Subcutaneous abdominal adipose tissue (tissue), 5 donors: ENCODE data around the gene TTC9B.

Experiments
- H3K27ac ChIP-seq: one replicate; pipeline ENCODE4 v1.7.0; 2013; ENCODE audit warnings: low read depth, mild to moderate bottlenecking, inconsistent platforms, low read length, moderate library complexity
- H3K27me3 ChIP-seq, 5 donors: one replicate each; pipeline ENCODE4 v1.7.0; 2013; ENCODE audit warnings: low read length in 5 of 5, inconsistent platforms in 1 of 5; ENCODE audit not compliant: control insufficient read depth in 5 of 5, insufficient read depth in 4 of 5
- H3K36me3 ChIP-seq, 5 donors: one replicate each; pipeline ENCODE4 v1.7.0; 2013; ENCODE audit warnings: low read length in 5 of 5; ENCODE audit not compliant: control insufficient read depth in 5 of 5, insufficient read depth in 5 of 5
- H3K4me1 ChIP-seq, 5 donors: one replicate each; pipeline ENCODE4 v1.7.0; 2013; ENCODE audit warnings: low read length in 5 of 5, mild to moderate bottlenecking in 3 of 5, moderate library complexity in 1 of 5; ENCODE audit not compliant: control insufficient read depth in 5 of 5, insufficient read depth in 5 of 5
- H3K4me3 ChIP-seq, 5 donors: one replicate each; pipeline ENCODE4 v1.7.0; 2013; ENCODE audit warnings: low read length in 5 of 5, low read depth in 1 of 5
- H3K9ac ChIP-seq, 5 donors: one replicate each; pipeline ENCODE4 v1.7.0; 2013; ENCODE audit warnings: low read length in 5 of 5, mild to moderate bottlenecking in 4 of 5, moderate library complexity in 3 of 5
- H3K9me3 ChIP-seq, 5 donors: one replicate each; pipeline ENCODE4 v1.7.0; 2013; ENCODE audit warnings: low read length in 5 of 5; ENCODE audit not compliant: control insufficient read depth in 5 of 5
- donor health status: healthy.
- donor health status: healthy.
- donor health status: healthy.
- donor health status: healthy.
- donor health status: healthy.

The TTC9B gene

GRCh38 chr19:40249781-40250180, 31.6 kb upstream of the TTC9B start:
- Histone ChIP-seq H3K27me3 (no peaks in the 10 kb centered on the region), H3K36me3 (peaks cover 0 to 53% (median 37%) of the 10 kb centered on the region in 5 donors), H3K9ac (no peak overlapping the region), H3K4me1 (peaks cover 4 to 87% (median 67%) of the 10 kb centered on the region in 5 donors), H3K27ac (peak overlapping the region; percentile 50), H3K9me3 (no peaks in the 10 kb centered on the region), H3K4me3 (no peak overlapping the region)

- Histone ChIP-seq H3K4me1 (peaks cover 4 to 87% (median 67%) of the 10 kb centered on the region in 5 donors), H3K27me3 (no peaks in the 10 kb centered on the region), H3K27ac (peak overlapping the region; percentile 50), H3K9me3 (no peaks in the 10 kb centered on the region), H3K4me3 (no peak overlapping the region), H3K36me3 (peaks cover 0 to 49% (median 34%) of the 10 kb centered on the region in 5 donors), H3K9ac (no peak overlapping the region)
Observed at GRCh38 chr19:40249201-40249600, 31.0 kb upstream of the TTC9B start.

GRCh38 chr19:40247735-40248262, 29.6 kb upstream of the TTC9B start:
- peaks cover 0 to 40% (median 26%) of the 10 kb centered on the region in 5 donors for H3K36me3 ChIP-seq
- H3K4me3 ChIP-seq = no peak overlapping the region
- no peaks in the 10 kb centered on the region for H3K27me3 ChIP-seq
- no peaks in the 10 kb centered on the region for H3K9me3 ChIP-seq
- peaks cover 4 to 85% (median 65%) of the 10 kb centered on the region in 5 donors for H3K4me1 ChIP-seq
- H3K27ac ChIP-seq = peak overlapping the region; percentile 89
- H3K9ac ChIP-seq = peak overlapping the region in 3 of 5 donors; percentile 53 to 78 (median 73)

GRCh38 chr19:40247178-40247577, 29.0 kb upstream of the TTC9B start:
- Histone ChIP-seq H3K27me3 (no peaks in the 10 kb centered on the region), H3K9ac (peak overlapping the region in 3 of 5 donors; percentile 53 to 78 (median 73)), H3K27ac (peak overlapping the region; percentile 89), H3K4me1 (peaks cover 6 to 85% (median 65%) of the 10 kb centered on the region in 5 donors), H3K36me3 (peaks cover 0 to 36% (median 20%) of the 10 kb centered on the region in 5 donors), H3K9me3 (no peaks in the 10 kb centered on the region), H3K4me3 (peak overlapping the region in 1 of 5 donors; percentile 5)

- Histone ChIP-seq H3K27ac (peak overlapping the region; percentile 89), H3K4me1 (peaks cover 8 to 87% (median 69%) of the 10 kb centered on the region in 5 donors), H3K36me3 (peaks cover 0 to 38% (median 13%) of the 10 kb centered on the region in 5 donors)
Observed at GRCh38 chr19:40246292-40247073, 28.3 kb upstream of the TTC9B start.

GRCh38 chr19:40245506-40246128, 27.4 kb upstream of the TTC9B start:
- Histone ChIP-seq H3K27me3 (no peaks in the 10 kb centered on the region), H3K4me1 (peaks cover 8 to 91% (median 72%) of the 10 kb centered on the region in 5 donors), H3K9me3 (no peaks in the 10 kb centered on the region), H3K27ac (peak overlapping the region; percentile 89), H3K9ac (no peak overlapping the region), H3K36me3 (peaks cover 0 to 43% (median 19%) of the 10 kb centered on the region in 5 donors), H3K4me3 (no peak overlapping the region)

More at GRCh38 chr19:40246292-40247073, 28.3 kb upstream of the TTC9B start:
- Histone ChIP-seq H3K9me3 (no peaks in the 10 kb centered on the region), H3K27me3 (no peaks in the 10 kb centered on the region), H3K4me3 (no peak overlapping the region), H3K9ac (peak overlapping the region in 3 of 5 donors; percentile 46 to 78 (median 71))

- H3K36me3 ChIP-seq = peaks cover 0 to 45% (median 27%) of the 10 kb centered on the region in 5 donors
- peak overlapping the region; percentile 89 for H3K27ac ChIP-seq
- no peaks in the 10 kb centered on the region for H3K27me3 ChIP-seq
- no peak overlapping the region for H3K9ac ChIP-seq
- peaks cover 8 to 84% (median 72%) of the 10 kb centered on the region in 5 donors for H3K4me1 ChIP-seq
- H3K4me3 ChIP-seq = no peak overlapping the region
- H3K9me3 ChIP-seq = no peaks in the 10 kb centered on the region
Observed at GRCh38 chr19:40244579-40245317, 26.6 kb upstream of the TTC9B start.

GRCh38 chr19:40243181-40243580, 25.0 kb upstream of the TTC9B start:
- no peaks in the 10 kb centered on the region for H3K27me3 ChIP-seq
- peaks cover 8 to 71% (median 64%) of the 10 kb centered on the region in 5 donors for H3K4me1 ChIP-seq
- H3K9ac ChIP-seq = no peak overlapping the region
- no peak overlapping the region for H3K4me3 ChIP-seq
- H3K36me3 ChIP-seq = peaks cover 0 to 54% (median 36%) of the 10 kb centered on the region in 5 donors
- H3K9me3 ChIP-seq = no peaks in the 10 kb centered on the region
- H3K27ac ChIP-seq = peak overlapping the region; percentile 72

GRCh38 chr19:40242480-40242879, 24.3 kb upstream of the TTC9B start:
- peak overlapping the region; percentile 72 for H3K27ac ChIP-seq
- peaks cover 0 to 54% (median 37%) of the 10 kb centered on the region in 5 donors for H3K36me3 ChIP-seq
- H3K4me3 ChIP-seq = peak overlapping the region in 1 of 5 donors; percentile 35
- no peaks in the 10 kb centered on the region for H3K27me3 ChIP-seq
- H3K9me3 ChIP-seq = no peaks in the 10 kb centered on the region
- peaks cover 8 to 64% (median 57%) of the 10 kb centered on the region in 5 donors for H3K4me1 ChIP-seq
- H3K9ac ChIP-seq = peak overlapping the region in 2 of 5 donors; percentile 8 to 37
